IMR-90 (cell line): ENCODE data around the gene KLK6.

Experiments used
- BHLHE40 ChIP-seq: fragments of 150-350 bp; IDR thresholded peaks from 2 replicates; pipeline ENCODE4 v1.6.1; 2016; ENCODE audit warnings: mild to moderate bottlenecking, low read depth, low read length
- MAFK ChIP-seq: IDR thresholded peaks from 2 replicates; pipeline ENCODE4 v1.6.1; 2012; ENCODE audit warnings: low read depth, low read length, improper control_type of control experiment
- MXI1 ChIP-seq: IDR thresholded peaks from 2 replicates; pipeline ENCODE4 v1.6.1; 2012; ENCODE audit warnings: low read depth, mild to moderate bottlenecking, low read length, moderate library complexity, borderline replicate concordance
- NFE2L2 ChIP-seq: fragments of 150-350 bp; IDR thresholded peaks from 2 replicates; pipeline ENCODE4 v1.6.1; 2016; ENCODE audit warnings: low read depth, mild to moderate bottlenecking, low read length
- POLR2A ChIP-seq: IDR thresholded peaks from 2 replicates; pipeline ENCODE4 v1.6.1; 2012; ENCODE audit warnings: mild to moderate bottlenecking, low read depth, low read length
- RAD21 ChIP-seq: IDR thresholded peaks from 2 replicates; pipeline ENCODE4 v1.6.1; 2012; ENCODE audit warnings: low read length, improper control_type of control experiment
- RCOR1 ChIP-seq: IDR thresholded peaks from 2 replicates; pipeline ENCODE4 v1.6.1; 2012; ENCODE audit warnings: mild to moderate bottlenecking, low read length, improper control_type of control experiment; ENCODE audit not compliant: insufficient replicate concordance
- RFX5 ChIP-seq: IDR thresholded peaks from 2 replicates; pipeline ENCODE4 v1.8.0; 2012; ENCODE audit warnings: low read depth, mild to moderate bottlenecking, low read length, moderate library complexity
- TF ChIP-seq, protein P1 (sequence below): conservative IDR thresholded peaks from 2 replicates; pipeline ENCODE4 v1.5.1; 2012; ENCODE audit warnings: mild to moderate bottlenecking, low read depth, low read length, improper control_type of control experiment

DNA sequence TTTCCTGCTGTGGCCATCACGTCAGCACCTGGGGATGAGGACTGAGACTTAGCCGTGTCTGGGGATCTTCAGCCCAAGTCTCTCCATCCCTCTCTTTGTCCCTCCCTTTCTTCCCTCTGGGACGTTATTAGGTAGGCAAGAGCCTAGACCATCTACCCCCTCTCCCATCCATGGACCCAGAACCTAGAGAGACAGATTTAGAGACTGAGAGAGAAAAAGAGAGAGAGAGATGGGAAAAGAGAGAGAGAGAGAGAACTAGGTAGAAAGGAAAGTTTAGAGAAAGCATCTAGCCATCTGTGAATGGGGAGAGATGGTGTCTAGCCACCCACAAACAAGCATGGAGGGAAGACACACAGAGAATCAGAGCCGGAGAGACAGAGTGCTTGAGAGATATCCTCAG is 58.7 kb downstream of the KLK6 start:
- TF ChIP-seq POLR2A (no peak), MAFK (no peak), RAD21 (no peak), BHLHE40 (no peak), MXI1 (no peak), RCOR1 (no peak), NFE2L2 (no peak), RFX5 (no peak)
- TF ChIP-seq, protein P1, sequence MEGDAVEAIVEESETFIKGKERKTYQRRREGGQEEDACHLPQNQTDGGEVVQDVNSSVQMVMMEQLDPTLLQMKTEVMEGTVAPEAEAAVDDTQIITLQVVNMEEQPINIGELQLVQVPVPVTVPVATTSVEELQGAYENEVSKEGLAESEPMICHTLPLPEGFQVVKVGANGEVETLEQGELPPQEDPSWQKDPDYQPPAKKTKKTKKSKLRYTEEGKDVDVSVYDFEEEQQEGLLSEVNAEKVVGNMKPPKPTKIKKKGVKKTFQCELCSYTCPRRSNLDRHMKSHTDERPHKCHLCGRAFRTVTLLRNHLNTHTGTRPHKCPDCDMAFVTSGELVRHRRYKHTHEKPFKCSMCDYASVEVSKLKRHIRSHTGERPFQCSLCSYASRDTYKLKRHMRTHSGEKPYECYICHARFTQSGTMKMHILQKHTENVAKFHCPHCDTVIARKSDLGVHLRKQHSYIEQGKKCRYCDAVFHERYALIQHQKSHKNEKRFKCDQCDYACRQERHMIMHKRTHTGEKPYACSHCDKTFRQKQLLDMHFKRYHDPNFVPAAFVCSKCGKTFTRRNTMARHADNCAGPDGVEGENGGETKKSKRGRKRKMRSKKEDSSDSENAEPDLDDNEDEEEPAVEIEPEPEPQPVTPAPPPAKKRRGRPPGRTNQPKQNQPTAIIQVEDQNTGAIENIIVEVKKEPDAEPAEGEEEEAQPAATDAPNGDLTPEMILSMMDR, result no peak
